H9 (cell line): ENCODE measurements around the gene MBD2. TPM values are rescaled to one million over a fixed set of nuclear protein-coding genes. Genes with fewer than 3 reads are reported as not detected.

Source experiments
- DNase-seq: peaks from one replicate; pipeline ENCODE4 v3.0.0-alpha.2; 2017
- H2AFZ ChIP-seq: one replicate; pipeline ENCODE4 v1.6.1; 2013; ENCODE audit warnings: mild to moderate bottlenecking, low read length, control low read depth, moderate library complexity
- H2AK5ac ChIP-seq: 2 replicates; pipeline ENCODE4 v1.6.1; 2013; ENCODE audit warnings: low read length, control low read depth, mixed read lengths; ENCODE audit not compliant: insufficient read length
- H2BK120ac ChIP-seq: one replicate; pipeline ENCODE4 v1.6.1; 2013; ENCODE audit warnings: low read depth, mild to moderate bottlenecking, low read length, control low read depth, inconsistent platforms; ENCODE audit not compliant: poor library complexity, severe bottlenecking
- H2BK12ac ChIP-seq: 2 replicates; pipeline ENCODE4 v1.6.1; 2013; ENCODE audit warnings: low read length, control low read depth, mixed read lengths, low read depth; ENCODE audit not compliant: insufficient read length
- H2BK15ac ChIP-seq: 2 replicates; pipeline ENCODE4 v1.6.1; 2013; ENCODE audit warnings: low read depth, low read length, control low read depth
- H2BK20ac ChIP-seq: one replicate; pipeline ENCODE4 v1.6.1; 2013; ENCODE audit warnings: low read depth, mild to moderate bottlenecking, low read length, control low read depth, inconsistent platforms; ENCODE audit not compliant: poor library complexity, severe bottlenecking
- H2BK5ac ChIP-seq: 2 replicates; pipeline ENCODE4 v1.6.1; 2013; ENCODE audit warnings: low read length, control low read depth, mixed read lengths; ENCODE audit not compliant: insufficient read length
- H3K14ac ChIP-seq: 2 replicates; pipeline ENCODE4 v1.6.1; 2013; ENCODE audit warnings: low read length, control low read depth; ENCODE audit not compliant: insufficient read depth
- H3K18ac ChIP-seq: 2 replicates; pipeline ENCODE4 v1.6.1; 2013; ENCODE audit warnings: low read depth, mild to moderate bottlenecking, mixed read lengths, low read length, control low read depth; ENCODE audit not compliant: insufficient read length
- H3K23ac ChIP-seq: 2 replicates; pipeline ENCODE4 v1.6.1; 2013; ENCODE audit warnings: low read length, control low read depth, mixed read lengths, low read depth; ENCODE audit not compliant: insufficient read length
- H3K23me2 ChIP-seq: 2 replicates; pipeline ENCODE4 v1.6.1; 2013; ENCODE audit warnings: low read depth, mild to moderate bottlenecking, mixed read lengths, low read length, control low read depth; ENCODE audit not compliant: insufficient read length, poor library complexity, severe bottlenecking
- H3K27ac ChIP-seq: 2 replicates; pipeline ENCODE4 v1.5.1; 2013; ENCODE audit warnings: low read length, control low read depth, mixed read lengths, low read depth; ENCODE audit not compliant: insufficient read length
- H3K27me3 ChIP-seq: 2 replicates; pipeline ENCODE4 v1.6.1; 2013; ENCODE audit warnings: low read length, control low read depth, inconsistent platforms; ENCODE audit not compliant: insufficient read depth
- H3K4ac ChIP-seq: 2 replicates; pipeline ENCODE4 v1.6.1; 2013; ENCODE audit warnings: low read depth, mild to moderate bottlenecking, control low read depth, inconsistent platforms, low read length, moderate library complexity
- H3K4me1 ChIP-seq: 2 replicates; pipeline ENCODE4 v1.6.1; 2013; ENCODE audit warnings: low read length, control low read depth, inconsistent platforms; ENCODE audit not compliant: insufficient read depth
- H3K4me2 ChIP-seq: 2 replicates; pipeline ENCODE4 v1.6.1; 2013; ENCODE audit warnings: low read length, control low read depth, mixed read lengths; ENCODE audit not compliant: insufficient read length, insufficient read depth
- H3K56ac ChIP-seq: 2 replicates; pipeline ENCODE4 v1.6.1; 2013; ENCODE audit warnings: low read depth, mild to moderate bottlenecking, mixed read lengths, low read length, control low read depth; ENCODE audit not compliant: insufficient read length
- H3K79me1 ChIP-seq: 2 replicates; pipeline ENCODE4 v1.6.1; 2013; ENCODE audit warnings: low read depth, mild to moderate bottlenecking, moderate library complexity, low read length, control low read depth, inconsistent platforms; ENCODE audit not compliant: insufficient read depth, poor library complexity, severe bottlenecking
- H3K79me2 ChIP-seq: 2 replicates; pipeline ENCODE4 v1.6.1; 2013; ENCODE audit warnings: low read length, control low read depth, inconsistent platforms; ENCODE audit not compliant: insufficient read depth
- H3K9ac ChIP-seq: 2 replicates; pipeline ENCODE4 v1.6.1; 2013; ENCODE audit warnings: low read length, control low read depth, mixed read lengths; ENCODE audit not compliant: insufficient read length; ENCODE audit errors: extremely low read depth
- H3K9me3 ChIP-seq: one replicate; pipeline ENCODE4 v1.6.1; 2013; ENCODE audit warnings: low read depth, low read length, inconsistent platforms; ENCODE audit not compliant: control insufficient read depth
- H3T11ph ChIP-seq: one replicate; pipeline ENCODE4 v1.6.1; 2013; ENCODE audit warnings: mild to moderate bottlenecking, low read length, control low read depth, inconsistent platforms
- H4K20me1 ChIP-seq: one replicate; pipeline ENCODE4 v1.6.1; 2013; ENCODE audit not compliant: control insufficient read depth, insufficient read length, insufficient read depth
- H4K5ac ChIP-seq: 2 replicates; pipeline ENCODE4 v1.6.1; 2013; ENCODE audit warnings: low read depth, mild to moderate bottlenecking, mixed read lengths, low read length, control low read depth; ENCODE audit not compliant: insufficient read length
- H4K8ac ChIP-seq: replicated peaks from 2 replicates; pipeline ENCODE4 v1.6.1; 2013; ENCODE audit warnings: low read length, control low read depth, mixed read lengths, low read depth; ENCODE audit not compliant: insufficient read length
- H4K91ac ChIP-seq: 2 replicates; pipeline ENCODE4 v1.6.1; 2013; ENCODE audit warnings: low read depth, mild to moderate bottlenecking, moderate library complexity, mixed read lengths, low read length, control low read depth; ENCODE audit not compliant: insufficient read length
- H3K27ac Mint-ChIP-seq, 3 experiments: 2 replicates in 2 of 3; 3 replicates in 1 of 3; pipeline ENCODE4 v1.8.0; 2020 to 2021; ENCODE audit warnings: mixed read lengths in 3 of 3, mild to moderate bottlenecking in 1 of 3, moderate library complexity in 1 of 3
- H3K27me3 Mint-ChIP-seq: 2 replicates; pipeline ENCODE4 v1.8.0; 2021; ENCODE audit warnings: low read depth, mild to moderate bottlenecking, moderate library complexity, mixed read lengths
- H3K36me3 Mint-ChIP-seq, 3 experiments: 2 replicates in 2 of 3; 3 replicates in 1 of 3; pipeline ENCODE4 v1.8.0; 2020 to 2021; ENCODE audit warnings: low read depth in 3 of 3, mixed read lengths in 3 of 3; ENCODE audit not compliant: insufficient read depth in 1 of 3
- H3K4me1 Mint-ChIP-seq, 2 experiments: 2 replicates each; pipeline ENCODE4 v1.8.0; 2020; ENCODE audit warnings: mixed read lengths in 2 of 2
- H3K4me3 Mint-ChIP-seq, 2 experiments: 2 replicates in 1 of 2; 3 replicates in 1 of 2; pipeline ENCODE4 v1.8.0; 2020 to 2021; ENCODE audit warnings: mild to moderate bottlenecking in 2 of 2, mixed read lengths in 2 of 2, moderate library complexity in 1 of 2
- H3K9me3 Mint-ChIP-seq, 2 experiments: 2 replicates in 1 of 2; 3 replicates in 1 of 2; pipeline ENCODE4 v1.8.0; 2020; ENCODE audit warnings: mild to moderate bottlenecking in 2 of 2, mixed read lengths in 2 of 2, moderate library complexity in 1 of 2
- CTCF ChIP-seq: fragments of 200-600 bp; sonication (generic); conservative IDR thresholded peaks from 3 replicates; pipeline ENCODE4 v1.8.0; 2021; ENCODE audit warnings: antibody characterized with exemption, mild to moderate bottlenecking
- WGBS: extraction: QIAGEN DNeasy Blood & Tissue Kit; methylation state at CpG from one replicate; pipeline ENCODE4 v1.1.7; 2013; ENCODE audit warnings: missing lambda C conversion rate, low lambda C conversion rate, mixed read lengths; ENCODE audit not compliant: insufficient read length; ENCODE audit errors: extremely low coverage; 5-methylcytosine and 5-hydroxymethylcytosine counted together
- total RNA-seq: library from RNA; stranded (reverse); gene quantifications from 2 replicates; pipeline ENCODE4 v1.2.1, GENCODE V29; 2021

Gene MBD2
- total RNA-seq, 1 experiment from 2014 or later: 34.0 TPM

- no peaks in the 10 kb centered on the region for H3K79me2 ChIP-seq
- no peak overlapping the region for H3K14ac ChIP-seq
- H3K56ac ChIP-seq: no peak overlapping the region
- no peak overlapping the region for H3K18ac ChIP-seq
- H3T11ph ChIP-seq: no peak overlapping the region
- no peak for TF ChIP-seq CTCF
- H4K20me1 ChIP-seq: no peaks in the 10 kb centered on the region
- H2BK15ac ChIP-seq: no peak overlapping the region
- Mint-ChIP-seq H3K36me3 (no peaks in the 10 kb centered on the region; a peak in 1 of 7 replicates), H3K27me3 (no peaks in the 10 kb centered on the region), H3K27ac (no peak overlapping the region), H3K9me3 (no peaks in the 10 kb centered on the region; a peak in 2 of 5 replicates), H3K4me3 (no peak overlapping the region), H3K4me1 (peaks cover 0 to 2% of the 10 kb centered on the region in 2 experiments; a peak in 1 of 4 replicates)
- H3K4me1 ChIP-seq: no peaks in the 10 kb centered on the region
- H3K23me2 ChIP-seq: no peaks in the 10 kb centered on the region
- no CpG with 5 or more reads among the region's 2 CpGs for WGBS
- no peak overlapping the region for H2BK120ac ChIP-seq
- no peak overlapping the region for H3K4ac ChIP-seq
- no peak overlapping the region for H3K23ac ChIP-seq
- no peaks in the 10 kb centered on the region for H3K79me1 ChIP-seq
- no peak overlapping the region for H2BK20ac ChIP-seq
- no peak overlapping the region for H4K91ac ChIP-seq
- no peak for DNase-seq
- H3K4me2 ChIP-seq: no peak overlapping the region
- no peak overlapping the region for H3K27ac ChIP-seq
- H2AK5ac ChIP-seq: no peak overlapping the region
- H2BK12ac ChIP-seq: no peak overlapping the region
- no peak overlapping the region for H4K8ac ChIP-seq
- no peak overlapping the region for H2BK5ac ChIP-seq
- no peak overlapping the region for H3K9ac ChIP-seq
- H3K9me3 ChIP-seq: no peaks in the 10 kb centered on the region
- H4K5ac ChIP-seq: no peak overlapping the region
- H2AFZ ChIP-seq: no peak overlapping the region
- H3K27me3 ChIP-seq: no peaks in the 10 kb centered on the region
Observed at GRCh38 chr18:54239091-54239490, 14.6 kb upstream of the MBD2 start.
